ENCODE results near the gene GAS6.
A peak's percentile ranks its signal among the peaks of the same experiment; 100 is the strongest.
"Not testable (repeated sequence)": the region's sequence is repeated elsewhere in the genome, so short reads cannot be mapped to it uniquely, and the experiment has no call there.

GAS6 gene

DNA sequence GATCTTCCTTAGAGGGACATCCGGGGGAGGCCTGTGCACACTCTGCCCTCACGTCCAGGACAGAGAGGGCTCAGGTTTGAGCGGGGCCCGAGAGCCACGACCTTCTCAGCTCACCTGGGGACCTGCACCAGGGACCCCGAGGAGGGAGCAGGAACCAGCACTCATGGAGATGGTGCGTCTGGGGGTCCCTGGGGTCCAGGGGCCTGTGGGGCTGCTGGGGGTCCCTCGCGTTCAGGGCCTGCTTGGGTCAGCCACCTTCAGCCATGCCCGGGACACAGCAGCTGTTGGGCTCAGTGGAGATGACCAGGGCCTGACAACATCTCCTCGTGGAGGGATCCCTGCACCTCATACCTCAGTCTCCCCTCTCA, 57.8 kb downstream of the GAS6 start:
- no peak for DNase-seq (ENCODE audit: low spot score)

- DNase-seq (ENCODE audit: low spot score), result no peak
Observed at GRCh38 chr13:113805431-113806103, 58.3 kb downstream of the GAS6 start.

- no peak for DNase-seq (ENCODE audit: low spot score)
Observed at GRCh38 chr13:113804703-113805430, 59.0 kb downstream of the GAS6 start.

DNA sequence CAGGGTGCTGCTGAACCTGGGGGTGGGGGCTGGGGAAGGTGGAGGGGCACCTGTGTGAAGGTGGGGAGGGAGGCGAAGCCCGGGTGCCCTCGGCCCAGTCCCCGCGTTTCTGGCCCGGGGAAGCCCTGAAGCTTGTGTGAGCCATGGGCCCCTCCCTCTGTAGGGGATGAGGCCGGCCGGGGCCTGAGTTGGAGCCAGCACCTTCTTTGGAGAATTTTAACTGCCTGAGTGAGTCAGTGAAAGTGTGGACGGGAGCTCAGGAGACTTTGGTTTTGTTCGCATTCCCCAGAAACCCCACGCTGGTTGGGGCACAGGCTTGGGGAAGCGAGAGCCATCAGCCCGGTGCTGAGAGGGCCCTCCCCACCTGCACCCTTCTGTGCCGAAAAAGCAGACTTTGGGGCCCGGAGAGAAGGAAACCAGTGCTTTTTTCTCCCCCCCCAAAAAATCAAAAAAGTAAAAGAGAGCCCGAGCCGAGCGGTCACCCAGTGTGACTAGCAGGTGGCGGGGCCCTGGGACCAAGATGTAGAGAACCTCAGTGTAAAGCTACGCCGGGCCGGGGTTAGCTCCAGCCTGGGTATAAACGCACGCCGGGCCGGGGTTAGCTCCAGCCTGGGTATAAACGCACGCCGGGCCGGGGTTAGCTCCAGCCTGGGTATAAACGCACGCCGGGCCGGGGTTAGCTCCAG, 59.7 kb downstream of the GAS6 start:
- no peak for DNase-seq (ENCODE audit: low spot score)

GRCh38 chr13:113803409-113804016, 60.4 kb downstream of the GAS6 start:
- no peak for DNase-seq (ENCODE audit: low spot score)

- DNase-seq (ENCODE audit: low spot score), result no peak
Observed at GRCh38 chr13:113802761-113803160, 61.1 kb downstream of the GAS6 start.

GRCh38 chr13:113802090-113802531, 61.8 kb downstream of the GAS6 start:
- DNase-seq (ENCODE audit: low spot score), result peak; percentile 80

DNA sequence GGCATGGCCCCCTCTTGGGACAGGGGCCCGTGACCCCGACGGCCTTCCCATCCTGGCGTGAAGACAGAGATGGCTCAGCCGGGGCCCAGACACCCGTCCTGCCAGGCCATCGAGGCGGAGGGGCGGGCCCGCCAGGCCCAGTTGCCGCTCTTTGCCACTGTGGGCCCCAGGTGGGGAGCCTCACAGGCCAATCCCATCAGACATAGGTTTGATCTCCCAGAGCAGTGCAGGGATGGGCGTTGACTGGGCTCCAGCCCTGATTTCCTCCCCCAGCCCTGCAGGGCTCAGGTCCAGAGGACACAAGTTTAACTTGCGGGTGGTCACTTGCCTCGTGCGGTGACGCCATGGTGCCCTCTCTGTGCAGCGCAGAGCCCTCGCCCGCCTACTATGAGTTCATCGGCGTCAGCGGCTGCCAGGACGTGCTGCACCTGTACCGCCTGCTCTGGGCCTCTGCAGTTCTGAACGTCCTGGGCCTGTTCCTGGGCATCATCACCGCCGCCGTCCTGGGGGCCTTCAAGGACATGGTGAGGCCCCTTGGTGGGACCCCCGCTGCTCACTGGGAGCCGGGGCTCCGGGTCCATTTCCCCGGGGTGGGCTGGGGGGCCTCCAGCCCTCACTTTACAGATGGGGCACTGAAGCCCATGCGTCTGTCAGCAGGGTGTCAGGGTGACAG, 62.5 kb downstream of the GAS6 start:
- DNase-seq (ENCODE audit: low spot score), result no peak

GRCh38 chr13:113800576-113800926, 63.3 kb downstream of the GAS6 start:
- DNase-seq (ENCODE audit: low spot score), result no peak

- DNase-seq (ENCODE audit: low spot score), result no peak
Observed at GRCh38 chr13:113798200-113798811, 65.6 kb downstream of the GAS6 start.

- no peak for DNase-seq (ENCODE audit: low spot score)
Observed at GRCh38 chr13:113796964-113797676, 66.8 kb downstream of the GAS6 start.

DNA sequence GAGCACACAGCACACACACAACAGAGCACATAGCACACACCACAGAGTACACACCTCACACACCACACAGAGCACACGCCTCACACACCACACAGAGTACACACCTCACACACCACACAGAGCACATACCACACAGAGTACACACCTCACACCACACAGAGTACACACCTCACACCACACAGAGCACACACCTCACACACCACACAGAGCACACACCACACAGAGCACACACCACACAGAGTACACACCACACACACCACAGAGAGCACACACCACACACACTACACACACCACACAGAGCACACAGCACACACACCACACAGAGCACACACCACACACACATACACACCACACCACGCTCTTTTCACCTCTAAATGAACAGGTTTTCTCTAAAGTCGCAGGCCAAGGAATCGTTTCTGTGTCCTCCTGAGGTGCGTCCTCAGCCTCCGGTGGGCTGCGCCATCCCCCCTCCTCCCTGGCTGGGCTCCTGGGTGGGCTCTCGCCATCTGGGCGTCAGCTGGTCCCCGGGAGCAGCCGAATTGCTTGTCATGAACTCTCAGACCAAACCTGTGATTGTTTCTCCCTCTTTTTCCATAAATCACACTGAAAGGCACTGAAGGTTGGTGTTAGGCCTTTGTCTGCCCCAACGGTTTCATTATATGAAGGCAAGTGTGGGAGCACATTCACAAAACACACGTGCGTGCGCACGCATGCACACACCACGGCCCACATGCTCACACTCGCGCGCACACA, 67.5 kb downstream of the GAS6 start:
- no peak for DNase-seq (ENCODE audit: low spot score)

DNA sequence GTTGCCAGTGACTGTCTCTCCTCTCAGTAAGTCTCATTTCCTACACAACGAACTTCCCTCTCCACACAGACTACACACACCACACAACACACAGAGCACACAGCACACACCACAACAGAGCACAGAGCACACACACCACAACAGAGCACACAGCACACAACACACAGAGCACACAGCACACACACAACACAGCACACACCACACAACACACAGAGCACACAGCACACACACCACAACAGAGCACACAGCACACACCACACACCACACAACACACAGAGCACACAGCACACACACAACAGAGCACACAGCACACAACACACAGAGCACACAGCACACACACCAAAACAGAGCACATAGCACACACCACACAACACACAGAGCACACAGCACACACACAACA, 68.5 kb downstream of the GAS6 start:
- DNase-seq (ENCODE audit: low spot score), result not testable (repeated sequence)

DNA sequence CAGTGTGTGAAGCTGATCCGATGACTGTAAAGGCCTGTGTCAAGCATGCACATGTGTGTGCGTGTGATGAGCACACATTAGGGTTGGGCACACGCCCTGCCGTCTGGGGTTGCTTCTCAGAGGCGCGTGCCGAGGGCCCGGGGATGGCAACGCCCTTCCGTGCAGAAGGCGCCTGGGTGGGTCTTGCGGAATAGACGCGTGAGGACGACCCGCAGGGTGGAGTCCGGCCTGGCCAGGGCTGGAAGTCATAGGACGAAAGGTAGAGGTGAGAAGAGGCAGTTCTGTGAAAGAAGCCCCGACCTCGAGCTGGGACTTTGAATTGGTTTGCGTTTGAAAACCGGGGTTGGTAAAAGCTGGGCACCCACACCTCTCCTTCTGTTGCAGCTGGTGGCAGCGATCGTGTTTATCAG, 69.1 kb downstream of the GAS6 start:
- no peak for DNase-seq (ENCODE audit: low spot score)

- DNase-seq (ENCODE audit: low spot score), result no peak
Observed at GRCh38 chr13:113794086-113794485, 69.8 kb downstream of the GAS6 start.

GRCh38 chr13:113793718-113794085, 70.2 kb downstream of the GAS6 start:
- no peak for DNase-seq (ENCODE audit: low spot score)

DNA sequence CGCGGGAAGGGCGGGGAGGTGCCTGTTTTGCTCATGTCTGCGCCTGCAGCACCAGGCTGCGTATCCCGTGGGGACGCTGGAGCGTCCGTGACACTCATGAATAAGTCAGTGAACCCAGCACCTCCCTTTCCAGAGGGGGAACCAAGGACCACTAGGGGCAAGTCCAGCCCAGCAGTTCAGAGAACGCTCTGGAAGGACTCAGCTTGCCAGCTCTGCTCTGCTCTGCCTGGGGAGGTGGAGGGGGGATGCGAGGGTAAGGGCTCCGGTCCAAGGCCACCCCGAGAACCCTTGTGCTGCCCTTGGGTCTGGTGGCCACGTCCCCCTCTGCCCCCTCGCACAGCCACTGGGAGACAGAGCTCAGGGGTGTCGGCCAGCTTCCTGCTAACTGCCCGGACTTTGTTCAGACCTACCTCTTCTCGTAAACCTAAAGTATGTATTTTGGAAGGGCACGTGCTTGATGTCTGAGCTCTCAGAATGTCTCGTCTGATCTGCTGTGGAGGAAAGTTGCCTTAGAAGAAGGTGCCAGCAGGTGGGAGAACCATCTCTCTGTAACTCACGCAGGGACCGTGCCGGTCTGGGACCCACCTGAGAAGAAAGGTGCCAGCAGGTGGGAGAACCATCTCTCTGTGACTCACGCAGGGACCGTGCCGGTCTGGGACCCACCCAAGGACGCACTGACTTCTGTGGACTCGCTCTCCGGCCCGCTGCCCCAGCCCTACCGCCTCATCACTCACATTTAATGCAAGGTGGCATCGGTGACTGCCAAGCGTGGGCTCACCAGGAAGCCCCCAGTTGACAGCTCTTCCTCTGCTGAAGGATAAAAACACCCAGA, 70.8 kb downstream of the GAS6 start:
- DNase-seq (ENCODE audit: low spot score), result no peak

DNA sequence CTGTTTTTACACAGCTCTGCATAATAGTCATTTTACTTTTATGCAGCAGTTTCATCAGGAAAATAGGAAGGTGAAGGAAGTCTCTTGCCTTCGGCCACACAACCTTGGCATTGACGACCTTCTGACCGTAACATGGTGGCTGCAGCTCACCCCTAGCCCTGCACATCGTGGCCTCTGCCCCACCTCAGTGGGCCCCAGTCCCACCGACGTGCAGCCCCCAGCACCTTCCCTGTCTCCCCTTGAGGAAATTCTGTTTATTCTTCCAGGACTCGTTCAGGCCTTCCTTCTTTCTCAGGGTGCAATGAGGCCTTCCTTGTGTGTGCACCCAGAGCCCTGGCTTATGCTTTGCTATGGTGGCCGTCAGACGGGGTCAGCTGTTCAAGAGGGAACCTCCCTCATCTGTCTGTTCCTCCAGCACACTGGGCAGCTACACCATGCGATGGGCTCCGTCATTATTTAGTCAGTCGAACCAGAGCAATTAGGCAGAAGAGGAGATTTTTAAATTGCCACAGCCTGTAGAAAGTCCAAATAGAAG, 71.6 kb downstream of the GAS6 start:
- no peak for DNase-seq (ENCODE audit: low spot score)

GRCh38 chr13:113791761-113792160, 72.1 kb downstream of the GAS6 start:
- no peak for DNase-seq (ENCODE audit: low spot score)
